K562 (cell line): ENCODE data around the gene ASAH2. TPM values are rescaled to one million over a fixed set of nuclear protein-coding genes. Genes with fewer than 3 reads are reported as not detected.

Experiments
- ATAC-seq: fragments of 200-7000 bp; cut with Tn5 transposase; 3 replicates; pipeline ENCODE4 v1.9.1; 2020; ENCODE audit warnings: moderate library complexity
- BruUV-seq: library from RNA; stranded (reverse); fragments of 400-500 nt; replicated peaks from 2 replicates; lab custom pipeline; 2021; lab: Mats Ljungman, UMichigan
- CTCF ChIA-PET: fragments of 300-600 bp; formaldehyde crosslinking; extraction: SDS; loops from one replicate; lab custom pipeline; 2021; ENCODE audit warnings: low intra/inter-chr PET ratio; lab: Yijun Ruan, JAX
- POLR2A ChIA-PET: fragments of 300-600, 350-650 bp; sonication (Branson Sonifier 250); formaldehyde crosslinking; extraction: SDS; loops from one replicate; lab custom pipeline; 2021; ENCODE audit warnings: antibody characterized with exemption, inconsistent platforms; lab: Yijun Ruan, JAX
- DNase-seq, 4 experiments: peaks; one replicate each; pipeline versions ENCODE4 v3.0.0 to v3.0.0-alpha.2; 2011 to 2018; ENCODE audit warnings: low spot score in 3 of 4, mixed read lengths in 3 of 4; ENCODE audit errors: extremely low read depth in 1 of 4
- FAIRE-seq: peaks from 2 replicates; lab custom pipeline; 2011; peaks lifted over from hg19 to GRCh38; lab: Jason Lieb, UNC
- H2AFZ ChIP-seq: 2 replicates; pipeline ENCODE4 v1.6.0; 2011; ENCODE audit warnings: low read depth, low read length, control low read depth, inconsistent platforms
- H3K27ac ChIP-seq: fragments of 200-600 bp; 3 replicates; pipeline ENCODE4 v1.8.0; 2011; ENCODE audit warnings: low read depth, mild to moderate bottlenecking, control low read depth, inconsistent platforms, low read length, moderate library complexity, mixed read lengths; ENCODE audit errors: extremely low read depth
- H3K27me3 ChIP-seq, 2 experiments: fragments of 300-600 bp in 1 of 2; 2 replicates in 1 of 2; 3 replicates in 1 of 2; pipeline versions ENCODE4 v1.6.0 to v1.8.0; 2011; ENCODE audit warnings: inconsistent platforms in 2 of 2, low read length in 2 of 2, mild to moderate bottlenecking in 1 of 2, mixed read lengths in 1 of 2, moderate library complexity in 1 of 2; ENCODE audit not compliant: control insufficient read depth in 2 of 2, insufficient read depth in 2 of 2
- H3K36me3 ChIP-seq: fragments of 300-600 bp; 3 replicates; pipeline ENCODE4 v1.8.0; 2011; ENCODE audit warnings: mild to moderate bottlenecking, low read length, inconsistent platforms; ENCODE audit not compliant: control insufficient read depth, insufficient read depth
- H3K4me1 ChIP-seq, 2 experiments: fragments of 200-600 bp in 1 of 2; replicated peaks in 1 of 2; 2 replicates in 1 of 2; 3 replicates in 1 of 2; pipeline versions ENCODE4 v1.5.1 to v1.8.0; 2011; ENCODE audit warnings: inconsistent platforms in 2 of 2, low read length in 2 of 2, mild to moderate bottlenecking in 1 of 2, mixed read lengths in 1 of 2, moderate library complexity in 1 of 2; ENCODE audit not compliant: control insufficient read depth in 2 of 2, insufficient read depth in 2 of 2
- H3K4me2 ChIP-seq: 2 replicates; pipeline ENCODE4 v1.6.1; 2011; ENCODE audit warnings: low read length, control low read depth, inconsistent platforms, mixed read lengths; ENCODE audit not compliant: insufficient read depth
- H3K4me3 ChIP-seq: fragments of 200-600 bp; sonication (generic), shearing (Covaris generic); 2 replicates; pipeline ENCODE4 v1.5.1; 2016; ENCODE audit warnings: control low read depth, inconsistent platforms
- H3K79me2 ChIP-seq: fragments of 200-600 bp; 3 replicates; pipeline ENCODE4 v1.8.0; 2011; ENCODE audit warnings: low read length, inconsistent platforms; ENCODE audit not compliant: control insufficient read depth, insufficient read depth
- H3K9ac ChIP-seq, 2 experiments: 2 replicates each; pipeline versions ENCODE4 v1.6.0 to v1.6.1; 2011; ENCODE audit warnings: low read depth in 2 of 2, low read length in 2 of 2, control low read depth in 1 of 2, inconsistent platforms in 1 of 2, mild to moderate bottlenecking in 1 of 2, mixed read lengths in 1 of 2; ENCODE audit not compliant: insufficient read depth in 1 of 2
- H3K9me1 ChIP-seq: one replicate; pipeline ENCODE4 v1.6.0; 2011; ENCODE audit warnings: inconsistent platforms, mild to moderate bottlenecking, low read length, moderate library complexity; ENCODE audit not compliant: control insufficient read depth, insufficient read depth
- H3K9me3 ChIP-seq: replicated peaks from 2 replicates; pipeline ENCODE4 v1.5.1; 2011; ENCODE audit warnings: low read depth, low read length, inconsistent platforms; ENCODE audit not compliant: control insufficient read depth, insufficient read depth
- H4K20me1 ChIP-seq: replicated peaks from 2 replicates; pipeline ENCODE4 v1.6.1; 2011; ENCODE audit warnings: low read length, inconsistent platforms, mixed read lengths; ENCODE audit not compliant: control insufficient read depth, insufficient read depth
- HSF4 ChIP-seq: fragments of 250-450 bp; sonication (Bioruptor Pico); IDR thresholded peaks from 2 replicates; pipeline ENCODE4 v2.1.2; 2022; ENCODE audit warnings: mild to moderate bottlenecking, moderate library complexity, borderline replicate concordance
- KDM5B ChIP-seq: fragments of 200-600 bp; sonication (generic); IDR thresholded peaks from 2 replicates; pipeline ENCODE4 v1.6.1; 2012; ENCODE audit warnings: low read depth, mild to moderate bottlenecking, moderate library complexity, low read length, control low read depth, inconsistent platforms; ENCODE audit not compliant: insufficient replicate concordance
- NFYB ChIP-seq: IDR thresholded peaks from 2 replicates; pipeline ENCODE4 v1.6.1; 2011; ENCODE audit warnings: mild to moderate bottlenecking, moderate library complexity; ENCODE audit not compliant: insufficient read length; ENCODE audit errors: extremely low read depth
- ZBTB17 ChIP-seq: fragments of 450-650 bp; formaldehyde crosslinking; IDR thresholded peaks from 2 replicates; pipeline ENCODE4 v1.4.0; 2020; ENCODE audit warnings: mild to moderate bottlenecking
- ZNF121 ChIP-seq: sonication (generic); formaldehyde crosslinking; conservative IDR thresholded peaks from 2 replicates; pipeline ENCODE4 v1.8.0; 2022; ENCODE audit warnings: missing genetic modification reagents
- ZNF224 ChIP-seq: sonication (generic); formaldehyde crosslinking; IDR thresholded peaks from 2 replicates; pipeline ENCODE4 v1.8.0; 2022; ENCODE audit warnings: mild to moderate bottlenecking, missing genetic modification reagents
- ZNF445 ChIP-seq: fragments of 250-450 bp; sonication (Bioruptor Pico); IDR thresholded peaks from 2 replicates; pipeline ENCODE4 v1.4.0; 2020; ENCODE audit warnings: low read depth, mild to moderate bottlenecking, moderate library complexity
- WGBS: fragments of 100-300 bp; shearing (Covaris generic); methylation state at CpG from one replicate; pipeline ENCODE4 v1.1.6; 2016; ENCODE audit warnings: low coverage, mixed read lengths; ENCODE audit not compliant: insufficient coverage; ENCODE audit errors: missing lambda C conversion rate; 5-methylcytosine and 5-hydroxymethylcytosine counted together
- in situ Hi-C: fragments of 300-500 bp; cut with MboI; formaldehyde crosslinking; loops from 4 replicates; pipeline ENCODE4 v1.15.0; 2018; ENCODE audit warnings: inconsistent platforms, mixed read lengths
- intact Hi-C: fragments of 100-400 bp; cut with micrococcal nuclease; formaldehyde crosslinking; loops from 2 replicates; pipeline ENCODE4 v1.14.2; 2022
- polyA plus RNA-seq, 8 experiments: library from polyadenylated mRNA; depleted of rRNA in 4 of 8; stranded (reverse) in 5 of 8; unstranded in 3 of 8; fragments of >200 nt; fragmentation: Nextera tagmentation in 2 of 8; fragmentation: Illumina TruSeq in 1 of 8; extraction: Ambion mirVana in 2 of 8; extraction: Trizol in 1 of 8; gene quantifications; 2 replicates each; pipeline versions ENCODE4 v1.2.1 to v1.2.3, GENCODE V29; 2011 to 2014; ENCODE audit warnings: inconsistent platforms in 1 of 8, missing spikeins in 1 of 8
- total RNA-seq, 7 experiments: library from RNA; depleted of rRNA in 6 of 7; stranded (reverse); fragments of >200 nt in 6 of 7; fragmentation: Illumina TruSeq in 2 of 7; extraction: Trizol in 2 of 7; gene quantifications; 2 replicates each; pipeline versions ENCODE4 v1.2.1 to v1.2.3, GENCODE V29; 2011 to 2021; ENCODE audit warnings: low replicate concordance in 1 of 7
- TF ChIP-seq, protein P1 (sequence below): fragments of 250-450 bp; sonication (Bioruptor Pico); IDR thresholded peaks from 2 replicates; pipeline ENCODE4 v1.8.0; 2022; ENCODE audit warnings: inconsistent platforms, mild to moderate bottlenecking, moderate library complexity, borderline replicate concordance
- TF ChIP-seq, protein P2 (sequence below), 2 experiments: fragments of 150-350 bp in 1 of 2; IDR thresholded peaks; 2 replicates each; pipeline ENCODE4 v1.6.1; 2012 to 2016; ENCODE audit warnings: low read depth in 2 of 2, low read length in 2 of 2, mild to moderate bottlenecking in 1 of 2, moderate library complexity in 1 of 2

Gene ASAH2
- total and polyA plus RNA-seq, 9 of the 15 experiments (the other 6 are each of a cell fraction or from before 2014, with no cell fraction given): 2.5 to 12.0 (median 8.5) TPM

DNA sequence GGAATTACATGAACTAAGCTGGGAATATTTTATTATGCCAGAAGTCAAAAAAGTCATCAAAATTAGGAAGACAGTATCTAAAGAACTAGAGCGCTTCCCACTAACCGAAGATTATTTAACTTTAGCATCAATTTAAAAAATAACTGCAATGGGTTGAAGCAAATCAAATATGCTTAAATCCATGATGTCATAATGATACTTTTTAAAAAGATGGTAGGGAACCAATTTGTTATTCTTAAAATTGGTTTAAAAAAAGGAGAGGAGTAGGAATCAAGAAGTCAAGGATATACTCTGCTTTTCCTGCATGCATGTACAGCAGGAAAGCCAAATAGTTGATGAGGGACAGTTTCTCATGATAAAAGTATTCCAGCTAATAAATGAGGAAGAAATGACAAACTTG is 3.2 kb upstream of the ASAH2 start:
- no peak overlapping the region; the same call in 1 of the 2 replicates for H3K4me2 ChIP-seq
- no TSS peak for BruUV-seq
- no peaks in the 10 kb centered on the region for H3K79me2 ChIP-seq
- no peaks in the 10 kb centered on the region for H3K9me1 ChIP-seq
- intact Hi-C loops: no loop called here
- H3K4me1 ChIP-seq: no peaks in the 10 kb centered on the region
- H3K27ac ChIP-seq: no peak overlapping the region
- TF ChIP-seq ZNF121 (CRISPR knock-in tag): no peak
- TF ChIP-seq HSF4: no peak
- H3K9ac ChIP-seq: no peak overlapping the region
- no peak for DNase-seq
- peak overlapping the region; percentile 34; the same call in 1 of the 2 replicates for H2AFZ ChIP-seq
- H3K27me3 ChIP-seq: no peaks in the 10 kb centered on the region
- in situ Hi-C loops: no loop called here
- POLR2A ChIA-PET: interaction anchor here (0.6 to 1.1 kb wide), 4 partner anchors 9 to 22 kb away, joined by 3 to 5 read pairs (median 3); no protein-coding TSS in a partner anchor
- CTCF ChIA-PET: interaction anchor here (0.7 kb wide), 1 partner anchor 20 kb away, joined by 3 read pairs; no protein-coding TSS in a partner anchor
- no peak for FAIRE-seq
- no peaks in the 10 kb centered on the region for H3K9me3 ChIP-seq
- no peak overlapping the region for H3K4me3 ChIP-seq
- no peak for ATAC-seq
- WGBS: 14% methylated on average over 2 of the region's 2 CpGs
- no peaks in the 10 kb centered on the region for H4K20me1 ChIP-seq
- H3K36me3 ChIP-seq: no peaks in the 10 kb centered on the region

DNA sequence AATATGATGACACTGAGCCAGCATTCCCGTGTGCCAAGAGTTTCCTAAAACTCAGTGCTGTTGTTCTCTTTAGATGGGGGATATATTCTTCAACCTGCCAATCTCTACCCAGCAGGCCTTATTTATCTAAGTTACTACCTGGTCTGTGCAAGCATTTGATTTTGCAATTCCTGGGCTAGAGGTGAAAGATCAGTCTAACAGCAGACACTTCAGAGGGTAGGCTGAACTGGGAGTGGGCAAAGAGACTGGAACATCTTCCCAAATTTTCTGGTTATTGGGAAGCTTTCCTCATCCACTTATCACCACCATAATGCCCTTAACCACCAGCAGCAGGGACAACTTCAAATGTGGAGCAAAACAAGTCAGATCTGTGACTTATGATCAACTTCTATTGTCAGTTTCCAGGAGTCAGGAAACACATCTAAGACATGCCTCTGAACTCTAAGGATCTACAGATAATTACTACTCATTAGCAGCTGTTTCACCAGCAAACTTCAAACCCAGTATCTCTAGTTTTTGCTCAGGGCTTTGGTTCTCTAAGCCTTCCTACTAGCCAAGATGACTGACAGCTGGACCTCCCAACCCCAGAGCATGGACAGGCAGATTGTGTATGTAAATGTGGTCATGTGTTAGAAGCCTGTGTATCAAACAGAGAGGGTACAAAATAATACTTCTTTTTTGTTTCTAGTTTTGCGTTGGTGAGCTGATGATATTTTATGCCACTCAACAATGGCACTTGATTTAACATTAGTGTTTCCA is 1.0 kb downstream of the ASAH2 start:
- 6% methylated on average over 2 of the region's 2 CpGs for WGBS
- in situ Hi-C loops: no loop called here
- Histone ChIP-seq H3K27ac (no peak overlapping the region), H2AFZ (peak overlapping the region; percentile 29), H3K4me3 (no peak overlapping the region), H3K79me2 (no peaks in the 10 kb centered on the region), H3K9me3 (no peaks in the 10 kb centered on the region), H3K27me3 (no peaks in the 10 kb centered on the region), H3K9me1 (no peaks in the 10 kb centered on the region), H3K4me2 (no peak overlapping the region), H3K4me1 (no peaks in the 10 kb centered on the region), H3K9ac (no peak overlapping the region), H4K20me1 (no peaks in the 10 kb centered on the region), H3K36me3 (no peaks in the 10 kb centered on the region)
- CTCF ChIA-PET: no interaction called here
- DNase-seq: no peak
- ATAC-seq: peak; percentile 51; the same call in 1 of the 3 replicates
- intact Hi-C loops: no loop called here
- FAIRE-seq: no peak
- BruUV-seq: no TSS peak
- POLR2A ChIA-PET: interaction anchor here (2.0 kb wide), 1 partner anchor 10 kb away, joined by 8 read pairs; no protein-coding TSS in a partner anchor
- no peak for TF ChIP-seq ZNF445
- no peak for TF ChIP-seq ZBTB17 (CRISPR knock-in tag)
- TF ChIP-seq, protein P1, sequence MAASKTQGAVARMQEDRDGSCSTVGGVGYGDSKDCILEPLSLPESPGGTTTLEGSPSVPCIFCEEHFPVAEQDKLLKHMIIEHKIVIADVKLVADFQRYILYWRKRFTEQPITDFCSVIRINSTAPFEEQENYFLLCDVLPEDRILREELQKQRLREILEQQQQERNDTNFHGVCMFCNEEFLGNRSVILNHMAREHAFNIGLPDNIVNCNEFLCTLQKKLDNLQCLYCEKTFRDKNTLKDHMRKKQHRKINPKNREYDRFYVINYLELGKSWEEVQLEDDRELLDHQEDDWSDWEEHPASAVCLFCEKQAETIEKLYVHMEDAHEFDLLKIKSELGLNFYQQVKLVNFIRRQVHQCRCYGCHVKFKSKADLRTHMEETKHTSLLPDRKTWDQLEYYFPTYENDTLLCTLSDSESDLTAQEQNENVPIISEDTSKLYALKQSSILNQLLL: no peak
- TF ChIP-seq, protein P2, sequence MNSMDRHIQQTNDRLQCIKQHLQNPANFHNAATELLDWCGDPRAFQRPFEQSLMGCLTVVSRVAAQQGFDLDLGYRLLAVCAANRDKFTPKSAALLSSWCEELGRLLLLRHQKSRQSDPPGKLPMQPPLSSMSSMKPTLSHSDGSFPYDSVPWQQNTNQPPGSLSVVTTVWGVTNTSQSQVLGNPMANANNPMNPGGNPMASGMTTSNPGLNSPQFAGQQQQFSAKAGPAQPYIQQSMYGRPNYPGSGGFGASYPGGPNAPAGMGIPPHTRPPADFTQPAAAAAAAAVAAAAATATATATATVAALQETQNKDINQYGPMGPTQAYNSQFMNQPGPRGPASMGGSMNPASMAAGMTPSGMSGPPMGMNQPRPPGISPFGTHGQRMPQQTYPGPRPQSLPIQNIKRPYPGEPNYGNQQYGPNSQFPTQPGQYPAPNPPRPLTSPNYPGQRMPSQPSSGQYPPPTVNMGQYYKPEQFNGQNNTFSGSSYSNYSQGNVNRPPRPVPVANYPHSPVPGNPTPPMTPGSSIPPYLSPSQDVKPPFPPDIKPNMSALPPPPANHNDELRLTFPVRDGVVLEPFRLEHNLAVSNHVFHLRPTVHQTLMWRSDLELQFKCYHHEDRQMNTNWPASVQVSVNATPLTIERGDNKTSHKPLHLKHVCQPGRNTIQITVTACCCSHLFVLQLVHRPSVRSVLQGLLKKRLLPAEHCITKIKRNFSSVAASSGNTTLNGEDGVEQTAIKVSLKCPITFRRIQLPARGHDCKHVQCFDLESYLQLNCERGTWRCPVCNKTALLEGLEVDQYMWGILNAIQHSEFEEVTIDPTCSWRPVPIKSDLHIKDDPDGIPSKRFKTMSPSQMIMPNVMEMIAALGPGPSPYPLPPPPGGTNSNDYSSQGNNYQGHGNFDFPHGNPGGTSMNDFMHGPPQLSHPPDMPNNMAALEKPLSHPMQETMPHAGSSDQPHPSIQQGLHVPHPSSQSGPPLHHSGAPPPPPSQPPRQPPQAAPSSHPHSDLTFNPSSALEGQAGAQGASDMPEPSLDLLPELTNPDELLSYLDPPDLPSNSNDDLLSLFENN (IDR thresholded peaks at IDR 0.05; ENCODE audit: low read depth in 2 of 2, low read length in 2 of 2): no peak
- no peak for TF ChIP-seq KDM5B
- peak; percentile 9 for TF ChIP-seq NFYB
- TF ChIP-seq ZNF224: no peak
